CD4-positive, CD25-positive, alpha-beta regulatory T cell (primary cell): ENCODE measurements around the gene DIP2B. TPM values are rescaled to one million over a fixed set of nuclear protein-coding genes. Genes with fewer than 3 reads are reported as not detected.

ENCODE experiments used
- ATAC-seq, 2 donors: fragments of 150-1000 bp; cut with Tn5 transposase; one replicate each; pipeline ENCODE4 v1.10.0; 2021; ENCODE audit warnings: low read depth in 2 of 2, moderate number of reproducible peaks in 2 of 2, moderate library complexity in 1 of 2
- DNase-seq, 3 donors: peaks; one replicate each; pipeline versions ENCODE4 v3.0.0 to v3.0.0-alpha.2; 2012 to 2022; ENCODE audit warnings: mixed read lengths in 1 of 3
- H3K27ac ChIP-seq: one replicate; pipeline ENCODE4 v1.7.0; 2013; ENCODE audit warnings: mild to moderate bottlenecking, low read length; ENCODE audit not compliant: insufficient read depth, poor library complexity, severe bottlenecking
- H3K27me3 ChIP-seq: one replicate; pipeline ENCODE4 v1.7.0; 2013; ENCODE audit warnings: low read length; ENCODE audit not compliant: control insufficient read depth, insufficient read depth
- H3K36me3 ChIP-seq: one replicate; pipeline ENCODE4 v1.7.0; 2013; ENCODE audit warnings: mild to moderate bottlenecking, low read length, moderate library complexity; ENCODE audit not compliant: control insufficient read depth, insufficient read depth
- H3K4me1 ChIP-seq: 2 replicates; pipeline ENCODE4 v1.7.0; 2013; ENCODE audit warnings: mild to moderate bottlenecking, low read length; ENCODE audit not compliant: insufficient read depth, control insufficient read depth, poor library complexity, severe bottlenecking
- H3K4me3 ChIP-seq: one replicate; pipeline ENCODE4 v1.7.0; 2013; ENCODE audit warnings: low read depth, mild to moderate bottlenecking, low read length, moderate library complexity
- H3K9me3 ChIP-seq, 2 experiments: 1 replicate in 1 of 2; 2 replicates in 1 of 2; pipeline ENCODE4 v1.7.0; 2013; ENCODE audit warnings: low read length in 2 of 2, mild to moderate bottlenecking in 1 of 2, moderate library complexity in 1 of 2; ENCODE audit not compliant: control insufficient read depth in 2 of 2
- H3K27ac Mint-ChIP-seq, 3 donors: one replicate each; pipeline ENCODE4 v1.8.0; 2020 to 2022; ENCODE audit warnings: mild to moderate bottlenecking in 3 of 3, mixed read lengths in 3 of 3, moderate library complexity in 2 of 3
- H3K27me3 Mint-ChIP-seq: one replicate; pipeline ENCODE4 v1.8.0; 2022; ENCODE audit warnings: mild to moderate bottlenecking, mixed read lengths
- H3K36me3 Mint-ChIP-seq: one replicate; pipeline ENCODE4 v1.8.0; 2020; ENCODE audit warnings: mixed read lengths
- H3K4me1 Mint-ChIP-seq, 4 donors: one replicate each; pipeline ENCODE4 v1.8.0; 2020 to 2022; ENCODE audit warnings: mixed read lengths in 4 of 4, mild to moderate bottlenecking in 1 of 4
- H3K4me3 Mint-ChIP-seq, 4 donors: one replicate each; pipeline ENCODE4 v1.8.0; 2020 to 2022; ENCODE audit warnings: mild to moderate bottlenecking in 4 of 4, mixed read lengths in 4 of 4, moderate library complexity in 3 of 4
- H3K9me3 Mint-ChIP-seq, 7 donors: one replicate each; pipeline ENCODE4 v1.8.0; 2020 to 2022; ENCODE audit warnings: mixed read lengths in 7 of 7, mild to moderate bottlenecking in 3 of 7, moderate library complexity in 2 of 7
- polyA plus RNA-seq, 4 donors: library from polyadenylated mRNA; unstranded; fragments of 300-500 nt; fragmentation: Illumina TruSeq; gene quantifications; one replicate each; pipeline ENCODE4 v1.2.3, GENCODE V29; 2021
- total RNA-seq: library from RNA; stranded (reverse); gene quantifications from one replicate; pipeline ENCODE4 v1.2.3, GENCODE V29; 2022

The DIP2B gene
- total and polyA plus RNA-seq, 5 donors from 2014 or later, result 12.2 to 47.5 (median 15.2) TPM

DNA sequence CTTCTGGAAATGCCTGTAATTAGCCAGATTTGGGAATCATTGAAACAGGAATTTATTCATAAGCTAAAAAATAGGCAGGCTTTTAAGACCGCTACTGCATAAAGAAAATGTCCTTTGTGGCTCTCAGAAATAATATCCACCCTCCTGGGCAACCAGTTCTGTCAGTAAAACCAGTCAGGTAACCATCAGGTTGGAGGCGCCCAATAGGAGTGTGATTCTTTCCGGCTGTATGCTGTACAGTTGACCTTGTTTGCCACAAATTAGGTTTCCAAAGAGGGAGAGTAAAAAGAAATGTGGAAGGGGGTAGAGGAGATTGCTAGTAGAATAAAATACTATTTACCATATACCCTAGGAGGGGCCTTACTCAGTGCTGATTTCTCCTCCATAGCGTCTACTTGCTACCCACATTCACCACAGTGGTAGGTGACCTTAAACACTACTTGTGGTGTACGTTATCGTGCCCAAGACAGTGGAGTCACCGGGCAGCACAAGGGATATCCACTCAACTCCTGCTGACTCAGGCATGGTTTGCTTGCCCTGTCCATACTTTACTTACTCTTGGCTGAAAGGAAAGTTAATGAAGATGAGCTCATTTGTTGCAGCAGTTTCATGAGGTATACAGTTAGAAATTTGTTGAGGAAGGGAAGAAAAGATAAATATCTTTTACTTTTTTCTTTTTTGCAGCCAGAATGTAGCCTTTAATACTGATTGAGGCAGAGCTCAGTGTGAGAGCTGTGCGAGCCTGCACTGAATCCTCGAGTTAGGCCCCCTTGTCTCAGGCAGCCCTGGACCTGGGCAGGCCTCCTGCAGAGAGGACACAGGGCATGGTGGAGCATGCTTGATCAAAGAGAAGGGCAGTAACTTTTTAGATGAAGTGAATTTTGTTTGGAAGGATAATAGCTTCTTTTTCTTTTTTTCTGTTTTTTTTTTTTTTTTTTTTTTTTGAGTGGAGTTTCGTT is 76.7 kb downstream of the DIP2B start:
- Mint-ChIP-seq H3K27ac (peak overlapping the region in 1 of 3 donors; percentile 11), H3K9me3 (no peaks in the 10 kb centered on the region), H3K36me3 (no peaks in the 10 kb centered on the region), H3K4me3 (no peak overlapping the region), H3K4me1 (peaks cover 5 to 41% (median 22%) of the 10 kb centered on the region in 4 donors), H3K27me3 (no peaks in the 10 kb centered on the region)
- no peaks in the 10 kb centered on the region for H3K27me3 ChIP-seq
- no peak for DNase-seq
- no peak for ATAC-seq
- peaks cover 8% of the 10 kb centered on the region for H3K36me3 ChIP-seq
- peaks cover 8% of the 10 kb centered on the region for H3K4me1 ChIP-seq
- H3K9me3 ChIP-seq, result no peaks in the 10 kb centered on the region
- H3K27ac ChIP-seq, result no peak overlapping the region
- H3K4me3 ChIP-seq, result no peak overlapping the region

DNA sequence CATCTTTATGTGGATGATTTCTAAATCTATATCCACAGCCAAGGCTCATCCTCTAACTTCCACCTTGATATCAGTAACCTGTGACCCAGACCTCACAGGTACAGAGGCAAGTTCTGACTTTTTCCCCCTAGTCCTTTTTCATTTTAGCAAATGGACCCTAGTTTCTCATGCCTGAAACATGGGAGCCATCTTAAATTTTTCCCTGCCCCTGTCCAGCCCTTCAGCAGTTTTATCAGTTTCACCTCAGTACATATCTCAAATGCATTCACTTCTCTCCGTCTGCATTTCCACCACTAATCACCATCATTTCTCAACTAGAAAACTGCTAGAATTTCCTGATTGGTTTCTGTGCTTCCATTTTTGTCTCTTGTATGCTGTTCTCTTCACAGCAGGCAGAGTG is 79.3 kb downstream of the DIP2B start:
- H3K9me3 Mint-ChIP-seq, result no peaks in the 10 kb centered on the region
- Histone ChIP-seq H3K4me1 (peaks cover 6% of the 10 kb centered on the region), H3K27ac (no peak overlapping the region), H3K4me3 (no peak overlapping the region), H3K27me3 (no peaks in the 10 kb centered on the region), H3K36me3 (peaks cover 8% of the 10 kb centered on the region), H3K9me3 (no peaks in the 10 kb centered on the region)
- peaks cover 11 to 45% (median 30%) of the 10 kb centered on the region in 4 donors for H3K4me1 Mint-ChIP-seq
- ATAC-seq (no peak), DNase-seq (no peak)
- no peaks in the 10 kb centered on the region for H3K36me3 Mint-ChIP-seq
- H3K4me3 Mint-ChIP-seq, result no peak overlapping the region
- no peak overlapping the region for H3K27ac Mint-ChIP-seq
- no peaks in the 10 kb centered on the region for H3K27me3 Mint-ChIP-seq

DNA sequence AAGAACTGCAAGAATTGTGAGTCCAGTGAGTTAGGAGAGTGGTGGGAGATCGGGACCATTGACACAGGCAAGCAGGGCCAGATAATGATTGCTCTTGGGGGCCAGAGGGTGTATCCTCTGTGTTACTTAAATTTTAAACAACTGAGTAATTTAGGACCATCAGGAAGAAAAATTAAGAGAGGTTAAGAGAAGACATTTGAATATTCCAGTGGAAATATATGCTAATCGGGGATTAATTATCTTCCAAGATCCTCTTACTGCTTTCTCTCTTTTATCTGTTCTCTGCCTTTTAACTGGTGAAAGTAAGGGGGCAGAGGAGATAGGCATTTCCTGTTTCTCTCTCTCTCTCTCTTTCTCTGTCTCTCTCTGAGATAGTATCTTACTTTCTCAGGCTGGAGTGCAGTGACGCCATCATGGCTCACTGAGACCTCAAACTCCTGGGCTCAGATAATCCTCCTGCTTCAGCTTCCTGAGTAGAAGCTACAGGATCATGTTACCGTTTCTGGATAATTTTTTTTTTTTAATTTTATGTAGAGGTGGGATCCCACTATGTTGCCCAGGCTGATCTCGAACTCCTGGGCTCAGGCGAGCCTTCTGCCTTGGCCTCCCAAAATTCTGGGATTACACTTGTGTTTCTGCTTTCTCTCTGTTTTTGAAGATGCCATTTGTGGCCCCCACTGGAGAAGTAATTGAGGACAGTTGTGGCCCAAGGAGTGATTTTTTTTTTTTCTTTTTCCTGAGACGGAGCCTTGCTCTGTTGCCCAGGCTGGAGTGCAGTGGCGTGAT is 85.1 kb downstream of the DIP2B start:
- Histone ChIP-seq H3K4me3 (no peak overlapping the region), H3K9me3 (no peaks in the 10 kb centered on the region), H3K27me3 (no peaks in the 10 kb centered on the region), H3K27ac (no peak overlapping the region), H3K4me1 (peaks cover 10% of the 10 kb centered on the region), H3K36me3 (peaks cover 1% of the 10 kb centered on the region)
- Mint-ChIP-seq H3K36me3 (no peaks in the 10 kb centered on the region), H3K9me3 (no peaks in the 10 kb centered on the region), H3K27ac (peak overlapping the region in 2 of 3 donors; percentile 82 to 83), H3K4me3 (peak overlapping the region in 2 of 4 donors; percentile 33 to 34), H3K4me1 (peaks cover 23 to 56% (median 28%) of the 10 kb centered on the region in 4 donors), H3K27me3 (no peaks in the 10 kb centered on the region)
- DNase-seq (peak in 1 of 3 donors; percentile 49), ATAC-seq (peak; percentile 60 to 71)

DNA sequence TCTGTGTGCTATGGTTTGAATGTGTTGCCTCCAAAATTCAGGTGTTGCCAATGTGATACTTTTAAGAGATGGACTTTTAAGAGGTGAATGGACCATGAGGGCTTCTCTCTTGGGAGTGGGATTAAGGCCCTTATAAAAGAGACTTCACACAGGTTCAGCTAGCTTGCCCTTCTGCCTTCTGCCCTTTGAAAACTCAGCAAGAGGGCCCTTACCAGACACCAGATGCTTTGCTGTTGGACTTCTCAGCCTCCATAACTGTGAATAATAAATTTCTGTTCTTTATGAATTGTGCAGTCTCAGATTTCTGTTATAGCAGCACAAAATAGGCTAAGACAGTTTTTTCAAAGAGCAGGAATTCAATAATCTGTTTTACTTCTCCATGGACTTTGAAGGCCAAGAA is 86.1 kb downstream of the DIP2B start:
- Mint-ChIP-seq H3K4me3 (no peak overlapping the region), H3K9me3 (no peaks in the 10 kb centered on the region), H3K27me3 (no peaks in the 10 kb centered on the region), H3K27ac (no peak overlapping the region), H3K4me1 (peaks cover 23 to 65% (median 31%) of the 10 kb centered on the region in 4 donors), H3K36me3 (no peaks in the 10 kb centered on the region)
- H3K4me3 ChIP-seq, result no peak overlapping the region
- H3K4me1 ChIP-seq, result peaks cover 10% of the 10 kb centered on the region
- no peaks in the 10 kb centered on the region for H3K27me3 ChIP-seq
- H3K36me3 ChIP-seq, result no peaks in the 10 kb centered on the region
- DNase-seq, result no peak
- H3K27ac ChIP-seq, result no peak overlapping the region
- no peaks in the 10 kb centered on the region for H3K9me3 ChIP-seq
- ATAC-seq, result no peak

DNA sequence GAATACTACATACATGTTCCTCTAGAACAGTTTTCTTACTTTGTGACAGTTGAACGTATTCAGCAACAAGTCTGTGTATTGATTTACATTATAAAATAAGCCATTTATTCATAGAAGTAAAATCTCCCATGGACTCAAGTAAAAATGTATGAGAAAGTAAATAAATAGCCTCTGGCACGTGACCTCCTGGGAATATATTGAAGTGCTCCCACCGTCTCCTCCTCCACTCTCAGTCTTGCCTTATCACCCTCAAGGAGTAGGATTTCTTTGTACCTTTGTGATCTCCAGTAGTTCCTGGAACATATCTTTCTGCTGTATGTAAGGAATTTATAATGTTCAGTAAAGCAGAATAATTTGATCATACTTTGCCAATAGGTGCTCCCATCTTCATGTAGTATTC is 90.9 kb downstream of the DIP2B start:
- DNase-seq (no peak), ATAC-seq (no peak)
- no peak overlapping the region for H3K4me3 ChIP-seq
- Mint-ChIP-seq H3K27ac (peak overlapping the region in 1 of 3 donors; percentile 96), H3K27me3 (no peaks in the 10 kb centered on the region), H3K9me3 (no peaks in the 10 kb centered on the region), H3K4me1 (peaks cover 16 to 65% (median 40%) of the 10 kb centered on the region in 4 donors), H3K4me3 (no peak overlapping the region), H3K36me3 (peaks cover 5% of the 10 kb centered on the region)
- H3K27me3 ChIP-seq, result no peaks in the 10 kb centered on the region
- no peaks in the 10 kb centered on the region for H3K36me3 ChIP-seq
- no peaks in the 10 kb centered on the region for H3K9me3 ChIP-seq
- H3K4me1 ChIP-seq, result peaks cover 12% of the 10 kb centered on the region
- H3K27ac ChIP-seq, result no peak overlapping the region

DNA sequence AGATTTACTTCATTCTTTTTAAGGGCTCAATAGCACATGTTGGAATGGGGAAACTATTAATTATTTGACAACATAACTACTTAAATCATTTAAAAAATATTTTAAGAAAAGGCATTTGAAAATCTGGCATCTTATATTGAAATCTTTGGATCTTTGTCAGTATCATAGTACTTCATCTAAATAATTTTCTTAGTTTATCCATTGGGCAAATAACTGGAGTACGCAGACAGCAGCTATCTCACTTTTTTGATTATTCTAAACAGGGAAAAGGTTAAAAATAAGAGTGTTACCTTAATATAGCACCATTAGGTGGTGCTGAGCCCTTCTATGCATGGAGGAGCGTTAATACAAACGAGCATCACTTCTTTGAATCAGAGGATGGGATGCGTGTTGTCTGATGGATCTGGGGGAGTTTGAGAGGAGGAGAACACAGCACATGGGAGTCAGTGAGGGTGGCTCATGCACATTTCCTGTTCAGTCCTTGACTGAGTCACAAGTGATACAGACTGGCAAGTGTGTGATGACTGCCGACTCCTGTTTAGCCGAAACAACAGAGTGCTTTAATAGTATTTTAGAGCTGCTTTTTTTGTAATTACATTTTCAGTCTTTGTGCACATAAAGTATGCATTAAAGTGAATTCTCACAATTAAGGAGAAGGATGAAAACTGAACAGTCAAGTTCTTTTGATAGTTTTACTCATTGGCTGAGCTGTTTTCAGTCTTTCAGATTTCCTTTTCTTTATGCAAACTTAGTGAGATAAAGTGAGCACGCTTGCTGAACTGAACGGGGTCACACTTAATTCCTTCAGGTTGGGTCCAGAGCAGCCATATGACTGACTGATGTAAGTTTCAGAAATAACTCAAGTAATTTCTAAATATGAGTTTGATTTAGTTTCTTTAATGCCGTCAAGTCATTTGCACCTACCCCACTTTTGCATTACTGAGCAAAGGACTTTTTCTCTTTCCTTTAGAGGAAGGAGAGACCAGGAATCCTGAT is 92.7 kb downstream of the DIP2B start:
- Mint-ChIP-seq H3K9me3 (no peaks in the 10 kb centered on the region), H3K27me3 (no peaks in the 10 kb centered on the region), H3K4me3 (peak overlapping the region in 3 of 4 donors; percentile 2 to 68 (median 39)), H3K27ac (peak overlapping the region; percentile 6 to 74 (median 67)), H3K36me3 (peaks cover 12% of the 10 kb centered on the region), H3K4me1 (peaks cover 20 to 64% (median 44%) of the 10 kb centered on the region in 4 donors)
- Histone ChIP-seq H3K4me1 (peaks cover 12% of the 10 kb centered on the region), H3K36me3 (no peaks in the 10 kb centered on the region), H3K27me3 (no peaks in the 10 kb centered on the region), H3K4me3 (peak overlapping the region; percentile 68), H3K27ac (no peak overlapping the region), H3K9me3 (no peaks in the 10 kb centered on the region)
- DNase-seq (peak; percentile 6 to 72 (median 21)), ATAC-seq (peak; percentile 98 to 99)
